ENCODE data around the gene CNTN3. TPM values are rescaled to one million over a fixed set of nuclear protein-coding genes. Genes with fewer than 3 reads are reported as not detected.

The CNTN3 gene
- total RNA-seq, 2 donors from 2014 or later = 2.5 to 3.5 TPM

DNA sequence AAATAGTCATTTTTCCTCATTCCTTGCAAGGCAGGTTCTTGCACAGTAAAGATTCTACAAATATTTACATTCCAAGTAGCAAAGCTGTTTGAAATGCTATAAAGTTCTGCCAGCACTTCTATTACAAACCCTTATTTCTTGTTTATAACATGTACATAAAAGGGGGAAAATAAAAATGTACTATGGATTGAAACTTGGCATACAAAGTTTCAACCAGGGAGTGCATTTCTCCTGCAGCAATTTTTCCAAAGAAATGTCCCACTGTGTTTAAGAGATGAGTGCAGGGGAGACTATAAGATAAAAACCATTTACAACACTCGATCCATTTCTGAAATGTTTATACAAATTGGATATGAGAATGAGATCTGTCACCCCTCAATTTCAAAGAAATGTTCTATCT lies 3.3 kb downstream of the CNTN3 start:
- Histone ChIP-seq H3K9me3 (no peaks in the 10 kb centered on the region), H3K27me3 (no peaks in the 10 kb centered on the region), H3K4me1 (no peaks in the 10 kb centered on the region), H3K4me3 (no peak overlapping the region), H3K27ac (no peak overlapping the region), H3K36me3 (no peaks in the 10 kb centered on the region)
- no peak for DNase-seq (ENCODE audit: low spot score)
- TF ChIP-seq, protein P1, sequence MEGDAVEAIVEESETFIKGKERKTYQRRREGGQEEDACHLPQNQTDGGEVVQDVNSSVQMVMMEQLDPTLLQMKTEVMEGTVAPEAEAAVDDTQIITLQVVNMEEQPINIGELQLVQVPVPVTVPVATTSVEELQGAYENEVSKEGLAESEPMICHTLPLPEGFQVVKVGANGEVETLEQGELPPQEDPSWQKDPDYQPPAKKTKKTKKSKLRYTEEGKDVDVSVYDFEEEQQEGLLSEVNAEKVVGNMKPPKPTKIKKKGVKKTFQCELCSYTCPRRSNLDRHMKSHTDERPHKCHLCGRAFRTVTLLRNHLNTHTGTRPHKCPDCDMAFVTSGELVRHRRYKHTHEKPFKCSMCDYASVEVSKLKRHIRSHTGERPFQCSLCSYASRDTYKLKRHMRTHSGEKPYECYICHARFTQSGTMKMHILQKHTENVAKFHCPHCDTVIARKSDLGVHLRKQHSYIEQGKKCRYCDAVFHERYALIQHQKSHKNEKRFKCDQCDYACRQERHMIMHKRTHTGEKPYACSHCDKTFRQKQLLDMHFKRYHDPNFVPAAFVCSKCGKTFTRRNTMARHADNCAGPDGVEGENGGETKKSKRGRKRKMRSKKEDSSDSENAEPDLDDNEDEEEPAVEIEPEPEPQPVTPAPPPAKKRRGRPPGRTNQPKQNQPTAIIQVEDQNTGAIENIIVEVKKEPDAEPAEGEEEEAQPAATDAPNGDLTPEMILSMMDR (IDR thresholded peaks at IDR 0.05) = no peak

DNA sequence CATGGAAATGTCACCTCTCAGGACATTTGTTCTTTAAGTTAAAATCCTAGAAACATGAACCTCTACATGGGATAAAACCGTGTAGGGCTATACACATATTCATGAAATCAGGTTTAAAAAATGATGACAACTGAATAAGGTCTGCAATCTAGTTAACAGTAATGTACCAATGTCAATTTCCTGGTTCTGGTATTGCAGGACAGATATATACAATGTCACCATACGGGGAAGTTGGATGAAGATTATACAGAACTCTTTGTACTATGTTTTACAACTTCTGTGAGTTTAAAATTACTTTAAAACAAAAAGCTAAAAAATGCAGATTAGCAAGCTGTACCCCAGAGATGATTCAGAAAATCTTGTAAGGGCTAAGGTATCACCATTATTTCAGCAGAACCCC lies 6.7 kb downstream of the CNTN3 start:
- Histone ChIP-seq H3K36me3 (no peaks in the 10 kb centered on the region), H3K27me3 (no peaks in the 10 kb centered on the region), H3K27ac (no peak overlapping the region), H3K4me3 (no peak overlapping the region), H3K4me1 (no peaks in the 10 kb centered on the region), H3K9me3 (no peaks in the 10 kb centered on the region)
- TF ChIP-seq, protein P1 (IDR thresholded peaks at IDR 0.05) = no peak
- no peak for DNase-seq (ENCODE audit: low spot score)

DNA sequence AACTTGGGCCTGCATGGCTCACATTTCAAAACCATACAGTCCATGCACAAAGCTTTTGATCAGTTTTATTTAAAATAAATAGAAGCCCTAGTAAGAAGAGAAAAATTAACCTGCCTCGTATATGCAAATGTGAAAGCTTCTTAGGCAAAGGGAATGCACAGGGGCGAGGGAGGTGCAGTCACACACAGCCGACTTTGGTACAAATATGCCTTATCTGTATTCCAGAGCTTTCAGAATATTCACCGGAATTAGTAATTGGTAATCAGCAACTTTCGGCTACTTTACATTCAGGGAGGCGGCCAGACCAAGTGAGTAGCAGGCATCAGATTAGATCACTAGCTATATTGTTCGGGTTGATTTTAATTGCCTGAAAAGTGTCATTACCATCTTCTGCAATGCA lies 7.5 kb downstream of the CNTN3 start:
- TF ChIP-seq, protein P1 (IDR thresholded peaks at IDR 0.05) = no peak
- no peaks in the 10 kb centered on the region for H3K4me1 ChIP-seq
- no peaks in the 10 kb centered on the region for H3K9me3 ChIP-seq
- H3K4me3 ChIP-seq = no peak overlapping the region
- no peaks in the 10 kb centered on the region for H3K27me3 ChIP-seq
- H3K27ac ChIP-seq = no peak overlapping the region
- no peaks in the 10 kb centered on the region for H3K36me3 ChIP-seq
- DNase-seq (ENCODE audit: low spot score) = no peak

DNA sequence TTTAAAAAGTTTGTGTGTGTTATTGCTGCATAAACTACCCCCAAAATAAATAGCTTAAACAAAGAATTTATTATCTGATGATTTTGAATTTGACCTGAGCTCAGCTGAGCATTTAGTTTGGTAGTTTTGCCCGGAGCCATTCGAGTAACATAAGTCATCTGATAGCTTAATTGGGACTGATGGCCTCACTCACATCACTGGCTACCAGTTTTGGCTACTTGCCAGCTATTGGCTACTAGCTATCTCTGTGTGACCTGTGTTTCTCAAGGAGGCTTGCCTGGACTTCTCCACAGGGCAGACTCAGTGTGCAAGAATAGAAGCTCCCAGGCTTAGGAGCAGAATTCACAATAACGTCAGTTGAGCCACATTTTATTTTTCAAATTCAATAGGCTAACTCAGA lies 9.0 kb downstream of the CNTN3 start:
- Histone ChIP-seq H3K36me3 (no peaks in the 10 kb centered on the region), H3K27ac (no peak overlapping the region)

DNA sequence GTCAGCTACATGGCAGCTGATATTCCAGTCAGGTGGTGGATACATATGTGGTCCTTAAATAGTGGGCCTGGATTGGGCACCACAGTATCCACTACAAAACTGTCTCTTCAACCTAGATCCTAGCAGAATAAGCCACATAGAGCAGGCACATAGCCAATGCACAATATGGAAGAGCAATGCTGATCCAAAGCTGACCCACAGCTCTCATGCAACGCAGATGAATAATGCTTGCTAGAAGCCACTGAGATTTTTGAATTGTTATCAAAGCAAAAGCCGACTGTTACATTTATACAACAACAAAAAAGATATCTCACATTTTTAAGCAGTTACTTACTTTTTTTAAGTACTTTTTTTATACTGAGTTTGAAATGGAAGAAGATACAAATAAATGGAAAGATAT lies 11.2 kb downstream of the CNTN3 start:
- no peaks in the 10 kb centered on the region for H3K9me3 ChIP-seq
- H3K4me3 ChIP-seq = no peak overlapping the region
- H3K27ac ChIP-seq = no peak overlapping the region
- TF ChIP-seq, protein P1 (IDR thresholded peaks at IDR 0.05) = no peak
- no peaks in the 10 kb centered on the region for H3K27me3 ChIP-seq
- H3K36me3 ChIP-seq = no peaks in the 10 kb centered on the region
- no peak for DNase-seq (ENCODE audit: low spot score)
- H3K4me1 ChIP-seq = no peaks in the 10 kb centered on the region

More for the DNA sequence above, 9.0 kb downstream of the CNTN3 start:
- no peak for DNase-seq (ENCODE audit: low spot score)
- no peaks in the 10 kb centered on the region for H3K4me1 ChIP-seq
- TF ChIP-seq, protein P1 (IDR thresholded peaks at IDR 0.05) = no peak
- H3K4me3 ChIP-seq = no peak overlapping the region
- no peaks in the 10 kb centered on the region for H3K9me3 ChIP-seq
- H3K27me3 ChIP-seq = no peaks in the 10 kb centered on the region

DNA sequence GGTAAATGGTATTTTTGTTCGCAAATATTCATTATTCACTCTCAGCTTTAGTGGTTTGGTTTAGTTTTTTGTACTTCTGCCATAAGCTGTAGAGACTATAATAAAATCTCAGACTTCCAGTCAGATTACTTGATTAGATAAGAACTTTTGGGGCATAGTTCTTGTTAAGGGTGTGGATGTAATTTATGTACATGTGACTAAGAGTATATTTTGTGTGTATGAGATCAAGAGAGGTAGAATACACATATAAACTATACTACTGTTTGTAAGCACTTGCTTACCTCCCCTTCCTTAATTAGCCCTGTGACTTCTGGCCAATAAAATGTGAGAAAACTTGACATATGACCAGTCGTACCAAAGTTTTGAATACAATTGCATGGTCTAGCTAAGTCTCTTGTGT lies 12.0 kb downstream of the CNTN3 start:
- TF ChIP-seq, protein P1 (IDR thresholded peaks at IDR 0.05) = no peak
- Histone ChIP-seq H3K9me3 (no peaks in the 10 kb centered on the region), H3K27ac (no peak overlapping the region), H3K36me3 (no peaks in the 10 kb centered on the region), H3K4me3 (no peak overlapping the region), H3K4me1 (no peaks in the 10 kb centered on the region), H3K27me3 (no peaks in the 10 kb centered on the region)
- no peak for DNase-seq (ENCODE audit: low spot score)
